ENCODE data around the gene SAMD1. TPM values are rescaled to one million over a fixed set of nuclear protein-coding genes. Genes with fewer than 3 reads are reported as not detected.

SAMD1 gene
- 83.5 TPM for polyA plus RNA-seq (2013, experiment 1 of 4)
- polyA plus RNA-seq (2013, experiment 2 of 4): 74.5 TPM
- polyA plus RNA-seq (2013, experiment 3 of 4): 63.0 TPM
- polyA plus RNA-seq (2013, experiment 4 of 4): 65.4 TPM

- 0% methylated on average over 14 to 32 of the region's 65 CpGs for WGBS, 2 experiments
- Histone ChIP-seq H3K36me3 (ENCODE audit: control insufficient read depth, insufficient read depth, low read length) (peaks cover 14% of the 10 kb centered on the region), H3K4me1 (ENCODE audit: control insufficient read depth, insufficient read depth, low read length) (peaks cover 10% of the 10 kb centered on the region), H3K27me3 (ENCODE audit: control insufficient read depth, insufficient read depth, low read length, poor library complexity, severe bottlenecking) (peaks cover 15% of the 10 kb centered on the region), H3K4me3 (ENCODE audit: insufficient read depth, low read depth, low read length) (peak within 1 kb of the TSS; percentile 56), H3K9me3 (ENCODE audit: control insufficient read depth, low read length) (peaks cover 3% of the 10 kb centered on the region), H3K27ac (ENCODE audit: insufficient read depth, low read depth, low read length, poor library complexity, severe bottlenecking) (peak within 1 kb of the TSS; percentile 69)
Observed at GRCh38 chr19:14090509-14091080, at the start of gene SAMD1. SAMD1 (minus strand) TSS chr19:14090751.

- 60 to 65% methylated on average over 9 of the region's 9 CpGs for WGBS, 2 experiments
- no peak overlapping the region for H3K4me3 ChIP-seq (ENCODE audit: insufficient read depth, low read depth, low read length)
- no peaks in the 10 kb centered on the region for H3K36me3 ChIP-seq (ENCODE audit: control insufficient read depth, insufficient read depth, low read length)
- H3K4me1 ChIP-seq (ENCODE audit: control insufficient read depth, insufficient read depth, low read length): peaks cover 11% of the 10 kb centered on the region
- peak overlapping the region; percentile 67 for H3K27ac ChIP-seq (ENCODE audit: insufficient read depth, low read depth, low read length, poor library complexity, severe bottlenecking)
- no peaks in the 10 kb centered on the region for H3K27me3 ChIP-seq (ENCODE audit: control insufficient read depth, insufficient read depth, low read length, poor library complexity, severe bottlenecking)
- no peaks in the 10 kb centered on the region for H3K9me3 ChIP-seq (ENCODE audit: control insufficient read depth, low read length)
Observed at GRCh38 chr19:14139944-14140343, 49.4 kb upstream of the SAMD1 start.

GRCh38 chr19:14138576-14139265 is 48.2 kb upstream of the SAMD1 start:
- H3K4me3 ChIP-seq (ENCODE audit: insufficient read depth, low read depth, low read length): no peak overlapping the region
- no peaks in the 10 kb centered on the region for H3K36me3 ChIP-seq (ENCODE audit: control insufficient read depth, insufficient read depth, low read length)
- 89 to 93% methylated on average over 9 of the region's 9 CpGs for WGBS, 2 experiments
- peaks cover 20% of the 10 kb centered on the region for H3K4me1 ChIP-seq (ENCODE audit: control insufficient read depth, insufficient read depth, low read length)
- H3K27me3 ChIP-seq (ENCODE audit: control insufficient read depth, insufficient read depth, low read length, poor library complexity, severe bottlenecking): no peaks in the 10 kb centered on the region
- no peaks in the 10 kb centered on the region for H3K9me3 ChIP-seq (ENCODE audit: control insufficient read depth, low read length)
- H3K27ac ChIP-seq (ENCODE audit: insufficient read depth, low read depth, low read length, poor library complexity, severe bottlenecking): peak overlapping the region; percentile 40

- Histone ChIP-seq H3K9me3 (ENCODE audit: control insufficient read depth, low read length) (no peaks in the 10 kb centered on the region), H3K4me3 (ENCODE audit: insufficient read depth, low read depth, low read length) (peak within 1 kb of the TSS; percentile 90), H3K27ac (ENCODE audit: insufficient read depth, low read depth, low read length, poor library complexity, severe bottlenecking) (peak within 1 kb of the TSS; percentile 92), H3K4me1 (ENCODE audit: control insufficient read depth, insufficient read depth, low read length) (peaks cover 20% of the 10 kb centered on the region), H3K27me3 (ENCODE audit: control insufficient read depth, insufficient read depth, low read length, poor library complexity, severe bottlenecking) (no peaks in the 10 kb centered on the region), H3K36me3 (ENCODE audit: control insufficient read depth, insufficient read depth, low read length) (no peaks in the 10 kb centered on the region)
- WGBS, 2 experiments: 0% methylated on average over 78 of the region's 78 CpGs
Observed at GRCh38 chr19:14136509-14137281, 46.1 kb upstream of the SAMD1 start, which contains the start of gene ASF1B. ASF1B (minus strand) TSS chr19:14136589; CDS start chr19:14136456, 133 bp downstream.

GRCh38 chr19:14135985-14136508 is 45.5 kb upstream of the SAMD1 start:
- Histone ChIP-seq H3K9me3 (ENCODE audit: control insufficient read depth, low read length) (no peaks in the 10 kb centered on the region), H3K4me1 (ENCODE audit: control insufficient read depth, insufficient read depth, low read length) (peaks cover 20% of the 10 kb centered on the region), H3K27ac (ENCODE audit: insufficient read depth, low read depth, low read length, poor library complexity, severe bottlenecking) (peak overlapping the region; percentile 16), H3K27me3 (ENCODE audit: control insufficient read depth, insufficient read depth, low read length, poor library complexity, severe bottlenecking) (no peaks in the 10 kb centered on the region), H3K36me3 (ENCODE audit: control insufficient read depth, insufficient read depth, low read length) (no peaks in the 10 kb centered on the region), H3K4me3 (ENCODE audit: insufficient read depth, low read depth, low read length) (peak overlapping the region; percentile 90)
- 1% methylated on average over 38 of the region's 38 CpGs for WGBS, 2 experiments

GRCh38 chr19:14135355-14135754 is 44.8 kb upstream of the SAMD1 start:
- no peaks in the 10 kb centered on the region for H3K27me3 ChIP-seq (ENCODE audit: control insufficient read depth, insufficient read depth, low read length, poor library complexity, severe bottlenecking)
- H3K4me1 ChIP-seq (ENCODE audit: control insufficient read depth, insufficient read depth, low read length): peaks cover 20% of the 10 kb centered on the region
- no peaks in the 10 kb centered on the region for H3K9me3 ChIP-seq (ENCODE audit: control insufficient read depth, low read length)
- 63% methylated on average over 6 of the region's 6 CpGs for WGBS, 2 experiments
- peak overlapping the region; percentile 90 for H3K4me3 ChIP-seq (ENCODE audit: insufficient read depth, low read depth, low read length)
- H3K36me3 ChIP-seq (ENCODE audit: control insufficient read depth, insufficient read depth, low read length): no peaks in the 10 kb centered on the region
- H3K27ac ChIP-seq (ENCODE audit: insufficient read depth, low read depth, low read length, poor library complexity, severe bottlenecking): no peak overlapping the region

- Histone ChIP-seq H3K27me3 (ENCODE audit: control insufficient read depth, insufficient read depth, low read length, poor library complexity, severe bottlenecking) (no peaks in the 10 kb centered on the region), H3K4me3 (ENCODE audit: insufficient read depth, low read depth, low read length) (no peak overlapping the region)
- 95 to 96% methylated on average over 4 of the region's 4 CpGs for WGBS, 2 experiments
Observed at GRCh38 chr19:14127929-14128509, 37.5 kb upstream of the SAMD1 start.

GRCh38 chr19:14127176-14127575 is 36.6 kb upstream of the SAMD1 start:
- peaks cover 17% of the 10 kb centered on the region for H3K36me3 ChIP-seq (ENCODE audit: control insufficient read depth, insufficient read depth, low read length)
- 95 to 96% methylated on average over 8 of the region's 8 CpGs for WGBS, 2 experiments

More at GRCh38 chr19:14127929-14128509, 37.5 kb upstream of the SAMD1 start:
- Histone ChIP-seq H3K27ac (ENCODE audit: insufficient read depth, low read depth, low read length, poor library complexity, severe bottlenecking) (no peak overlapping the region), H3K36me3 (ENCODE audit: control insufficient read depth, insufficient read depth, low read length) (peaks cover 14% of the 10 kb centered on the region), H3K4me1 (ENCODE audit: control insufficient read depth, insufficient read depth, low read length) (no peaks in the 10 kb centered on the region), H3K9me3 (ENCODE audit: control insufficient read depth, low read length) (no peaks in the 10 kb centered on the region)

GRCh38 chr19:14122924-14123323 is 32.4 kb upstream of the SAMD1 start:
- Histone ChIP-seq H3K4me1 (ENCODE audit: control insufficient read depth, insufficient read depth, low read length) (peaks cover 16% of the 10 kb centered on the region), H3K4me3 (ENCODE audit: insufficient read depth, low read depth, low read length) (no peak overlapping the region), H3K27ac (ENCODE audit: insufficient read depth, low read depth, low read length, poor library complexity, severe bottlenecking) (no peak overlapping the region), H3K36me3 (ENCODE audit: control insufficient read depth, insufficient read depth, low read length) (peaks cover 24% of the 10 kb centered on the region), H3K9me3 (ENCODE audit: control insufficient read depth, low read length) (no peaks in the 10 kb centered on the region), H3K27me3 (ENCODE audit: control insufficient read depth, insufficient read depth, low read length, poor library complexity, severe bottlenecking) (no peaks in the 10 kb centered on the region)
- 88 to 97% methylated on average over 6 of the region's 6 CpGs for WGBS, 2 experiments

More at GRCh38 chr19:14127176-14127575, 36.6 kb upstream of the SAMD1 start:
- Histone ChIP-seq H3K4me3 (ENCODE audit: insufficient read depth, low read depth, low read length) (no peak overlapping the region), H3K27ac (ENCODE audit: insufficient read depth, low read depth, low read length, poor library complexity, severe bottlenecking) (no peak overlapping the region), H3K27me3 (ENCODE audit: control insufficient read depth, insufficient read depth, low read length, poor library complexity, severe bottlenecking) (no peaks in the 10 kb centered on the region), H3K9me3 (ENCODE audit: control insufficient read depth, low read length) (no peaks in the 10 kb centered on the region), H3K4me1 (ENCODE audit: control insufficient read depth, insufficient read depth, low read length) (no peaks in the 10 kb centered on the region)

Measured in ectodermal cell (in vitro differentiated cells).